ENCODE data around the gene ZNF774.
A peak's percentile ranks its signal among the peaks of the same experiment; 100 is the strongest.
"Not testable (repeated sequence)": the region's sequence is repeated elsewhere in the genome, so short reads cannot be mapped to it uniquely, and the experiment has no call there.

The ZNF774 gene

DNA sequence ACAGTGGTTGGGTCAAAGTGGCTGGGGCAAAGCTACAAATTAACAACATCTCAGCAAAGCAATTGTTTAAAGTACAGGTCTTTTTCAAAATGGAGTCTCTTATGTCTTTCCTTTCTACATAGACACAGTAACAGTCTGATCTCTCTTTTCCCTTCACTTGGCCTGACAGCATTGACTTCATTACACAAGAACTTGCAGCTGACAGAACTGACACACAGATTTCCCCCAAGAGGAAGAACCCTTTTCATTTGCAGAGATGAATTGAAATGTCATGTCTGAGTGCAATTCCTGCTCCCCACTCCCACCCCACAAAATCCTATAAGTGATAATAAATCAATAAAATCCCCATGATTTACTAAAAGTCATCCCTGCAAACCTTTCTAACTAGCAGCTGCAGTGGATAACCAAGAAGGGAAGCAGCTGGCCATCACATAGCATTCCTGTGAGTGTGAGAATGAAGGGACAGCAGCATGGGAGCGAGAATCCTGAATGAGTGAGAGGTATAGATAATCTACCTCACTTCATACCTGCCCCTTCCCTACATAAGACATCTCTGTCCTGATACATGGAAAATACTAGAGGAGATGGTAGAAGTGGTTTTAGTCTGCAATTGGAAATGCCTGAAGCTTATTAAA, 4.5 kb upstream of the ZNF774 start:
- DNase-seq: not testable (repeated sequence)

DNA sequence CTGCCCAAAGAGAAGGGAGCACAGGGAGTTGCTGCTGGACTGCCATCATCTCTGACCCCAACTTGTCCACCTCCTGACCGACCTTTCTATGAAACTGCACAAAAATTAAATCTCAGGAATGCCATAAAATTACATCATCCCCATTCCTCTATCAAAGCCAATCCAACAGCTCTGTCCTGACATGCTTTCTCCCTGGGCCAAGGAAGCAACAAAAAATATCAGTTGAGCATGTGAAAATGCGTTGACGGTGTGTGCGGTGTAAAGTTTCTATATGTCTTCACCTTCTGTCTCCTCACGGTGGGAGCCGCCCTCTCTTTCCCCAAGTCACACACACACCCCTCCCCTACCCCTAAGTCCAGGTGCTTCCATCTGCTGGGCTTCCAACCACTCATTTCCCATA, 3.6 kb upstream of the ZNF774 start:
- no peak for DNase-seq

DNA sequence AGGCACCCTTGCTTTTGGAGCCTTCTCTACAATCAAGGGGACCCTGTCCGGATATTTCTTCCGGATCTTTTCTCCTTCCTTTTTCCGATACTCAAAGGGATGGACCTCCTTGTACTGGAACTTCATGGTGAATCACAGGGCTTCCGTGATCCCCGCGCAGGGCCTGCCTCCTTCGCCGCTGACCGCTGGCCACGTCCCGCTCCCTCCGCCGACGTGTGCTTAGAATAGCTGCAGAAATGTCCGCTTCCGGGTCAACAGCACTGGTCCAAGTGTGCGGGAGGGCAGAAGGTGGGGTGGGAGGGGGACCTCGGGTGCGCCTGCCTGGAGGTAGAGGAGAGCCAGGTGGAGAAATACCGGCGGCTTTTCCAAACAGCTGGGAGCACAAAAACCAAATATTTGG, 3.0 kb upstream of the ZNF774 start:
- no peak for DNase-seq

DNA sequence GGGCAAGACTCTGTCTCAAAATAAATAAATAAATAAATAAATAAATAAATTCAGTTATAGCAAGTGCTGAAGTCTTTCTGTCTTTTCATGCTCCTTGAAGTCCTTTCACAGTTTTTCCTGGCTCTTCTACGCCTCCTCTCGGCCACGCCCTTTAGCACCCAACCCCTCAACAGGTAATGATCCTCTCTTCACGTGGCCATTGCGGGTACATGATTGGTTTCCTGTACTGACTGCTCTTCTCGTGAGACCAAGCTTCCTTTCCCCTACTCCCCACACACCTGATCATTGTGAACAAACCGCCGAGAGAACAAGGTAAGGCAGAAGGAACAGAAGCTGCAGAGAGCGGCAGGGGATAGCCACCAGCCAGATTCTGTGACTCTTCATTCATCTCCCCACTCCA, 2.3 kb upstream of the ZNF774 start:
- no peak for DNase-seq

DNA sequence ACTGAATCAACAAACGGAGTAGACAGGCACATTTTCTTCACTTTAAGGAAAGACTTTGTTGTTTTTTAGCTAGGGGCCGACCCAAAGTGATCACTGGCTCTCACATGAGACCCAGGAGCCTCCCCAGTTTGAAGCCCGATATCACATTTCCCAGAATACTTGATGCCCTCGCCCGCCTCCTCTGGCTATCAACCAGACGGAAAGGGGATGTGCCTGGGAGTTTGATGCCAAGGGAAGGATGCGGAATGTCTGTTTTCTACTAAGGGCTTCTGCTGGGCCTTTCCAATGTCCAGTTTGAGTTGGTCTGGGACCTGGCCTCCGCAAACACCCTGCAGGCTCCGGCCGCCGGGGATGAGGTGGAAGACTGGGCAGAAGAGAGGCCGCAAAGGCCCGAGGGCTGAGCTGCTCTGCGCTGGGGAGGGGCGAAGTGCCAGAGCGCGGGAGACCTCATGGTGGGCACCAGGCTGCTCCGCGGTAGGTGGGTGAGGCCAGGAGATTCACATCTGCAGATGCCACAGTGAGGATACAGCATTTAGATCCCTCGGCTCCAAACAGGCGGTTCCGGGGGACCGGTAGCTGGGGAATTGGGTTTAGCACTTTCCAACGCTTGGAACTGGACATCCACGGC, 491 bp upstream of the ZNF774 start:
- no peak for DNase-seq

DNA sequence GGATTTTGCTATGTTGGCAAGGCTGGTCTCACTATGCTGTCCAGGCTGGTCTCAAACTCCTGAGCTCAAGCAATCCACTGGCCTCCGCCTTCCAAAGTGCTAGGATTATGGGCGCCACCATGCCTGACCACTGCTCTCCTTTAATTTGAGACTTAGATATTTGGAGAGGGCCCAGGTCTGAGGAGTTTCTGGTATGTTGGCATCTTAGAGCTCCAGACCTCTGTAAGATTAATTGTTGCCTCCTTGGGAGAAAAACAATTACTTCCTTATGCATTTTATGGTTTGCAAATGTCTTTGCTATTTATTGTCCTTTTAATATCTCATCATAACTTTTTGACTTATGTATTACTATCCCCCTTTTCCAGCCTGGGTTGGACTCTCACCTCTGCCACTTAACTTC, 2.9 kb downstream of the ZNF774 start:
- no peak for DNase-seq

DNA sequence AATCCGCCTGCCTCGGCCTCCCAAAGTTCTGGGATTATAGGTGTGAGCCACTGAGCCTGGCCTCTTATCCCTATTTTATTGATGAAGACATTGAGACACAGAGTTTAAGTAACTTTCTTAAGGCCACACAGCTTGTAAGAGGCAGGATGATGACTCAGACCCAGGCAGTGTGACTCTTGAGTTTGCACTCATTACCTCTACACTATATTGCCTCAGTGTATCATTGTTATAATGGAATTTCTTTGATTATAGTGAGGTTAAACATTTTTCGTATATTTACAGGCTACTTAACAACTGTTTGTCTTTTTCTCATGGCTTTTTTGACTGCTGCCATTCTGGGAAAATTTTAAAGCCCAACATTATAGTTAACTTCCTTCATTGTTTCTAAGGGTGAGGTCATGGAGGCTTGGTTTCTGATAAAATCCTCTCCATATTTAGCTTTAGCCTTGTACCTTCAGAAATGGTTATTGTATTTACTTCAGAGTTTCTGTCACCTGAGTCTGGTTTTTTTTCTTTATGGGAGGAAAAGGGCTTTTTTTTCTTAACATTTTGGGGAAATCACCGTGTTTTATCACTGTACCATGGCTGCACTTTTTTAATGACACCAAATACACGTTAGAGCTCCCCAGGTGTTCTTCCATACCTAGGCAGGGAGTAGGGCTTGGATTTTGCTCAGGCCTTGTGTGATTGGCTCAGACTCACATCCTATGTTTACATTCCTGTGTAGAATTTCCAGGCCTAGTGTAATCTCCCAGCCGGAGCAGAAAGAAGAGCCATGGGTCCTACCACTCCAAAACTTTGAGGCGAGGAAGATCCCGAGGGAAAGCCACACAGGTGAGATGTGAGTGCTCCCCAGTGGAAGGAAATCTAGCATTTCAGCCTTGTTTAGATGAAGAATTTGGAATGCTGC, 6.3 kb downstream of the ZNF774 start:
- peak; percentile 13 for DNase-seq

DNA sequence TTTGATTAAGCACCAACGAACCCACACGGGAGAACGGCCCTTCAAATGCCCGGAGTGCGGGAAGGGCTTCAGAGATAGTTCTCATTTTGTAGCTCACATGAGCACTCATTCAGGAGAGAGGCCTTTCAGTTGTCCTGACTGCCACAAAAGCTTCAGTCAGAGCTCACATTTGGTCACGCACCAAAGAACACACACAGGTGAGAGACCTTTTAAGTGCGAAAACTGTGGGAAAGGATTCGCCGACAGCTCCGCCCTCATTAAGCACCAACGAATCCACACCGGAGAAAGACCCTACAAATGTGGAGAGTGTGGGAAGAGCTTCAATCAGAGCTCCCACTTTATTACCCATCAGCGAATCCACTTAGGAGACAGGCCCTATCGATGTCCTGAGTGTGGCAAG, 8.7 kb downstream of the ZNF774 start:
- no peak for DNase-seq

DNA sequence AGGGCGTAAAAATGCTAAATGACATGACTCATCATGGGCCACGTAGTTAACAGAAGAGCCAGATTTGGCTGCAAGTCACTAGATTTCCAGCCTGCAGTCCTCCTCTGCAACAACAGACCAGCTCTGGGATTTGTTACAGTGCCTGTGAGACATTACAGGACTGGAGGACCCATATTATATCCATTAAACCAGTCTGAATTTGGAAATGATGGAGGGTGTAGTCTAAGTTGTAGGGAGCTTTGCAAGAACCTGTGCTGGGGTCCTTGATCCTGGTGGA, 10.8 kb downstream of the ZNF774 start:
- DNase-seq: no peak

DNA sequence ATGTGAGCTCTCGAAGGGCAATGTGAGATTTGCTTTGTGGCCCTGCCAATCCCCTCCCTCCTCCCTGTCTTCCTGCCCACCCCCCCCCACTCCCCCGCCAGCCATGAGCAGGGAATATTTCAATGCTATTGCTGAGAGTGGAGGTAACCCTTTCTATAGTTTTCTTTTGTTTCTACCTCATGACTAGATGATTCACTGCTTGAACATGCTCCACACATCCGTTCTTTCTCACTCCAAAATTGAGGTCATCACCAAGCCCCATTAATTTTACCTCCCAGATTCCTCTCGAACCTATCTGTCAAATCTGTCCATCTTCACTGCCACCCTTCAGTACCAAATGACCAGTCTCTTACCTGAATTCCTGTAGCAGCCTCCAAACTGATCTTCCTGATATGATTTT, 12.2 kb downstream of the ZNF774 start:
- DNase-seq: no peak

DNA sequence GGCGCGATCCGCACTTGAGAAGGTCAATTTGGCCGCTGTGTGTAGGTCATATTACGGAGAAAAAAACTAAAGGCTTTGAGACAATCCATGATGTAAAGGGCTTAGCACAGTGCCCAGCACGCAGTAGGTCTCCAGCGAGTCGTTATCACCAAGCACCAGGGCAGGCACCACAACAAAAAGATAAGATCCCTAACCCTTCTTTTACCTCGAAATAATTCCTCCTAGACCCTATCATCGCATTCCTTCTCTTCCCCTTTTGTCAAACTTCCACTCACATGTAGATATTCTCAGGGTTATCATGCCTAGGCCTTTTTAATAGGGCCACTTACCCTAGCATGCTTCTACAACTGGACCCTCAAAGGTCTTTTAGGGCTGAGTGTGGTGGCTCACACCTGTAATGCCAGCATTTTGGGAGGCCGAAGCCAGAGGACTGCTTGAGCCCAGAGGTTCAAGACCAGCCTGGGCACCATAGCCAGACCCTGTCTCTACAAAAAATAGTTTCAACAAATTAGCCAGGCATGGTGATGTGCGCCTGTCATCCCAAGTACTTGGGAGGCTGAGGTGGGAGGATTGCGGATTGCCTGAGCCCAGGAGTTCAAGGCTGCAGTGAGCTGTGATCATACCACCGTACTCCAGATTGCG, 13.5 kb downstream of the ZNF774 start:
- no peak for DNase-seq

DNA sequence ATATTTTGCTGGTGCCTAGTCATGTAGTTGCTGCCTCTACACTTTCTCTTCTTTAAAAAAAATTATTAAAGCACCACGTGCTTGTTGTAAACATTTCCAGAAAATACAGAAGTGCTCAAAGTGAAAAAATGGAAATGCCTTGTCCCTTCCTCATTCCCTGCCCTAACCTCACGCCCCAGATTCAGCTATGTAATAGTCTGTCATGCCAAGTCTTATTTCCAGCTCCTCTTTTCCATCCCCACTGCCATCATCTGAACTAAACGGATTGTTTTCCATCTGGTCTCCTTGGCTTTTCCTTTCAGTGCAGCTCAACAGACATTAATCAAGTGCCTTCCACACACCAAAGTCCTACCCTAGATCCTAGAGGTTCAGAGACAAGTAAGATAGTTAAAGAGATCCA, 15.5 kb downstream of the ZNF774 start:
- no peak for DNase-seq

DNA sequence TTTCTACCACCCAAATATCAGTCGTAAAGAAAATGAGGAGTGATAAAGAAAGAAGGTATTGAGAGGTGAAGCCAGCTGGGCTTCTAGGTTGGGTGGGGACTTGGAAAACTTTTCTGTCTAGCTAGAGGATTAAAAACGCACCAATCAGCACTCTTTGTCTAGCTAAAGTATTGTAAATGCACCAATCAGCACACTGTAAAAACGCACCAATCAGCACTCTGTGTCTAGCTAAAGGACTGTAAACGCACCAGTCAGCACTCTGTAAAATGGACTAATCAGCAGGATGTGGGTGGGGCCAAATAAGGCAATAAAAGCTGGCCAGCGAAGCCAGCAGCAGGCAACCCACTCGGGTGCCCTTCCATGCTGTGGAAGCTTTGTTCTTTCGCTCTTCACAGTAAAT, 23.0 kb downstream of the ZNF774 start:
- DNase-seq: no peak

DNA sequence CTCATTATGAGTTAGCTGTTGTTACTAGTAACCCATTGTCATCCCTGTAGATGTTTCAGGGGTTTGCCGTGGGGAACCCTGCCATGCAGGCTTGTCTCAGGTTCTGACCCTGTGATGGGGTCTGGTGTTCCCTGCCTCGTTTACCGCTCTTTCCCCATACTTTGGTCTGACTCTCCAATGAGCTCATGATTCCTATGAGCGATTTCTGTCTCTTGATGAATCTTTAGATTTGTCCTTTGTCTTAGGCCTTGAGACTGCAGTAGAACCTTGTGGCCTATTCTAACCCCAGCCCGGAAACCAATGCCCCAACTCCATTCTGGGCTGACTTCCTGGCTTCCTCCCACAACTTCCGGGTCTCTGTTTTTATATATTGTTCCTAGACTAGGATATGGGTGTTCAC, 24.7 kb downstream of the ZNF774 start:
- DNase-seq: peak; percentile 40

DNA sequence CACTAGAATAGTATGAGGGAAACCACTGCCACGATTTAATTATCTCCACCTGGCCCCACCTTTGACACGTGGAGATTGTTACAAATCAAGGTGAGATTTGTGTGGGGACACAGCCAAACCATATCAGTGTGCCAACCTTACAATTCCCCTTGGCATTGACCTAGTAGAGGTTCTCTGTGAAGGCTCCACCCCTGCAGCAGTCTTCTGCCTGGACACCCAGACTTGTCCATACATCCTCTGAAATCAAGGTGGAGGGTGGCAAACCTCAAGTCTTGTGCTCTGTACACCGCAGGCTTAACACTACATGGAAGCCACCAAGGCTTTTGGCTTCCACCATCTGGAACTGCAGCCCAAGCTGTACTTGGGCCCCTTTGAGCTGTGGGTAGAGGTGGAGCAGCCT, 27.2 kb downstream of the ZNF774 start:
- DNase-seq: no peak

DNA sequence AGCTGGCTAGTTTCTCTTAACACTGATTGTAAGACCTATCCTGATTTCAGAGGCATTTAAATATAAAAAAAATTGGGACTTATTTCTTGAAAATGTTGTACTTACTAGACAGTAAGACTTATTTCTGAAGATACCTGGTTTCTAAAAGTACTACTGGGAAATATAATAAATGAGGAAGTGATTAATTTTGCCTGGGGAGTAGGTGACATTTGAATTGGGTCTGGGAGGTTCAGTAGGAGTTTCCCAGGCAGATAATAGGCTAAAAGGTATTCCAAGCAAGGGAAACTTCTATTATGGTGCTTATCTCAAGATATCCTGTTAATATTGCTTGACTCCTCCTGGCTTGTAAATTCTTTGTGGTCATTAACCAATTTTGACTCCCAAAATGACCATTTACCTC, 29.4 kb downstream of the ZNF774 start:
- no peak for DNase-seq

DNA sequence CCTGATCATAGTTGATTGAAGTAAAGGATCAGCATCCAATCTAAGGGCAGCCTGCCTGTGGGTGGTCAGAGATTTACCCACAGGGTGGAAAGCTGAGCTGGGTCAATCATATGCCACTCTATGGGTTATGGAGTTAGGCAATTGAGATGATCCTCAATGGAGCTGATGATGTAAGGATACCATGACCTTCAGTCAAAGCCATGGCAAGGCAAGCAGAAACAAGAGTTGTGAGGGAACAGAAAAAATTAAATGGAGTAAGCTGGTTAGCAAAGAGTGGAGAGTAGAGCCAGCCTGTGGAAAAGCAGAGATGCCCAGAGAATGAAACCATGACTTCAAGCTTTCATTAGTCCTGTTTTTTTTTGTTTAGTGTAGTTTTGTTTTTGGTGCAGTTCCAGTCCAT, 30.2 kb downstream of the ZNF774 start:
- DNase-seq: no peak

DNA sequence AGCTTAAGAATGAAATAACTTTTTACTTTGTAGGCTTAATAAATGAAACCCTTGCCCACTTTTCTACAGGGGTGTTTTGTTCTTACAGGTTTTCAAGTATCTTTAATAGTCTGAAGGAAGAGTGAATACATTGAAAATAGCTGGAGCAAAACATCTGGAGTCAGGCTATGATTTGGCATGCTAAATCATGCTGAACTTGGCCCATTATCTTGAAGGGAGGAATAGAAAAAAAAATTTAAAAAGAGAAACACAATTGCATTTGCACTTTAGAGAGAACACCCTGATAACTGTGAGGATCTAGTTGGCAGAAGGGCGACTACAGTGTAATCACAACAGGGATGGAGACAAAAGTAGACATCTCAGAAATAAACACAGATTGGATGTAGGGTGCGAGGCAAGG, 34.1 kb downstream of the ZNF774 start:
- no peak for DNase-seq

DNA sequence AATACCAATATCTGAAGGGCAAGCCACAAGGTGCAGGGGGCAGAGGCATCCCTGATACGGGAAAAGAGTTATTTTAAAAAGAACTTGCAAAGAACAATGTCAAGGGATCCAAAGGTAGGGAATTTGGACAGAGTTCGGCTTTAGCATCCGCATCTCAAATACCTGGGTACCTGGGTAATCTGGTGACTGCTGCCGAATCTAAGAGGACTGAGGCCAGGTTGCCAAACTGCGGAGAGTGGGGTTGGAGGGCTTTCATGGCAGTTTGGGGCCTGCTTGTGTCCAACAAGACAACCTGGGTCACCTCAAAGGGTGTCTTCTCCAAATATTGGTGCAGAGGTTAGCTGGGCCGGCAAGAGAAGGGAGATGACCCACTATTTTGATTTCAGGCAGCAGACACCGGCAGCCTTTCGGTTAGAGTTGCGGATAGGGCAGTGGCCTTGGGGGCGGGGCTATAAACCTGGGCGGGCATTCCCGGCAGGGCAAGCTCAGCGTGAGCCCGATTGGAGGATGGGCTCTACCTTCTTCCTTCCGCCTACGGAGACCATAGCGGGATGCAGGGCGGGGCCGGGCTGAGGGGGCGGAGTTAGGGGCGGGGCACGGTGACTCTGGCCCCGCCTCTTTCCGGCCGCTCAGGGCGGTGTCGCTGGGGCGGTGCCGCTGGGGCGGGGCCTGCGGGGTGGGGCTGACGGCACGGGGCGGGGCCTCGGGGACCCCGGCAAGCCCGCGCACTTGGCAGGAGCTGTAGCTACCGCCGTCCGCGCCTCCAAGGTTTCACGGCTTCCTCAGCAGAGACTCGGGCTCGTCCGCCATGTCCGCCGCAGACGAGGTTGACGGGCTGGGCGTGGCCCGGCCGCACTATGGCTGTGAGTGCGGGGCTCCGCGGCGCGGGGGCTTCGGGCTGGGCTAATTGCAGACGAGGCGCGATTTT, 35.7 kb downstream of the ZNF774 start, which contains the start of gene IQGAP1:
IQGAP1 (plus strand) TSS at position 709 of the 928 bp plus-strand sequence; CDS start at position 809, 100 bp downstream.
- peak; percentile 98 for DNase-seq

DNA sequence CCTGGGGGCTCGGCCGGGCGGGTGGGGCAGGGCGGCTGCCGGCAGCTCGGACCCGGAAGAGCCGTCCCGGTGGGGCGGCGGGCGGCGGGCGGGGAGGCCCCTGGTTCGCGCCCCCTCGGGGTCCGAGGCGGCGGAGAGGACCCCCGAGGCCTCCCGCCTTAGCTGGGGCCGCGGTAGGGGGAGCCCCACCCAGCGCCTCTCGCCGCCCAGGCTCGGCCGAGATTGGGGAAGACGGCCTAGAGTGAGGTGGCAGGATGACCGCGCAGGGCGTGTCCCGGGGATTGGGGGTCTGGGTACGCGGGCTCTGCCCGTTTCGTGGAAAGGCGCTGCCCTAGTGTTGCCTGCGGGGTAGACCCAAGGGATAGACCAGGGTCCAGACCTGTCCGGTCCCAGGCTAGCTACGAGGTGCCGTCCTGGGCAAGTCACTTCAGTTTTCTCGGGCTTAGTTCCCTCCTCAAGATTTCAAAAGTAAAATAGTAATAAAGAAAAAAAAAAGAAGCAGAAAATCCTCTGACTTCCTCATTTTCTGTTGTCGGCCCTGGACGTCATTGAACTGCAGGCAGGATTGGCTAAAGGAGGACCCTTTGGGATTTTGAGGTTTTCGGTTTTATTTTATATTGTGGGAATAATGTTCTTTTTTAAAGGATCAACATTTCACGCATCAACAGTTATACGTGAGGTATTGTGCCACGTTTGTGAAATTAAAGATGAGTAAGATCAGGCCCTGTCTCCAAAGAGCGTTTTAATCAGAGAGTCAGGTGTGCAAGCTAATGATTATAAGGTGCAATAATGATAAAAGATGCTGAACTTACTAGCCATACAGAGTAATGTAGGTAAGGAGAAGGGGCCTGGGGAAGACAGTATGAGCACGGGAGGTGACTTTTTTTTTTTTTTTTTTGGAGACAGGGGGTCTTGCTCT, 36.6 kb downstream of the ZNF774 start:
- DNase-seq: peak; percentile 65

DNA sequence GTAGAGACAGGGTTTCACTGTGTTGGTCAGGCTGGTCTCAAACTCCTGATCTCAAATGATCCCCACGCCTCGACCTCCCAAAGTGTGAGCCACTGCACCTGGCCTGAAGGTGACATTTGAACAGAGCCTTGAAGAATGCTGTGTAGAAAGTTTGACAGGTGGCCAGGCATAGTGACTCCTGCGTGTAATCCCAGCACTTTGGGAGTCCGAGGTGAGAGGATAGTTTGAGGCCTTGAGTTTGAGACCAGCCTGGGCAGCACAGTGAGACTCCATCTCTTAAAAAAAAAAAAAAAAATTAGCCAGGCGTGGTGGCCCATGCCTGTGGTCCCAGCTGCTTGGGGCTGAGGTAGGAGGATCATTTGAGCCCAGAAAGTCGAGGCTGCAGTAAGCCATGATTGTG, 37.4 kb downstream of the ZNF774 start:
- DNase-seq: no peak

Data from NK-92 treated with Interleukin-12 subunit alpha and Interleukin-12 subunit beta, amount 100 ng/mL, for 24 hours (cell line).